ENCODE results near the gene RRN3.
A peak's percentile ranks its signal among the peaks of the same experiment; 100 is the strongest.
"Not testable (repeated sequence)": the region's sequence is repeated elsewhere in the genome, so short reads cannot be mapped to it uniquely, and the experiment has no call there.

The RRN3 gene

GRCh38 chr16:15099366-15099909, 5.4 kb upstream of the RRN3 start:
- DNase-seq, result peak; percentile 16

DNA sequence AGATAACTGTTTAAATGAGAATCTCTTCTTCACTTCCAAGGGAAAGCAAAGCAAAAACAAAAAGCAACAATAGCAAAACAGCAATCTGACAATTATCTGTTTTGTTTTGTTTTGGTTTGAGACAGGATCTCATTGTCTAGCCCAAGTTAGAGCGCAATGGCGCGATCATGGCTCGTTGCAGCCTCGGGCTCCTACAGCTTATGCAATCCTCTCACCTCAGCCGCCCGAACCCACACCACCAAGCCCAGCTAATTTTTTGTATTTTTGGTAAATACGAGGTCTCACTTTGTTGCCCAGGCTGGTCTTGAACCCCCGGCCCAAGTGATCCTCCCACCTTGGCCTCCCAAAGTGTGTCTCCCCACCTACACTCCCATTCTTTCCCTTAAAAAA, 2.5 kb upstream of the RRN3 start:
- not testable (repeated sequence) for DNase-seq

GRCh38 chr16:15093571-15093954, 509 bp downstream of the RRN3 start:
- not testable (repeated sequence) for DNase-seq

GRCh38 chr16:15090663-15091269, 3.3 kb downstream of the RRN3 start:
- DNase-seq, result peak; percentile 9

DNA sequence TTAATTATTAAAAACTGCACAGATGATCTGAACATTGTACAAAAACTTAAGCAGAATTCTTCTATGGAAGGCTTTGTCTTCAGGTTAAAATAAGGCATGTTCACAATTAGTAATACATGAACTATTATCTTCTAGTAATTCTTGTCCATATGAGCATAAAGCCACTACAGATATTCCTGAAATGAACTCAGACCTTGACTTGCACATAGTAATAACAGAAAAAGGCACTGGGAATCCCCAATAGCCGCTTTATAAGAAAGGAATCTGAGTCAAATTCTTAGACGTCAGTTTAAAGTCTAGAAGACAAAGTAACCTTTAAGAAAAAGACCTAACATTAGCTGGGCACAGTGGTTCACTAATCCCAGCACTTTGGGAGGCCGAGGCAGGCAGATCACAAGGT, 11.3 kb downstream of the RRN3 start:
- not testable (repeated sequence) for DNase-seq

DNA sequence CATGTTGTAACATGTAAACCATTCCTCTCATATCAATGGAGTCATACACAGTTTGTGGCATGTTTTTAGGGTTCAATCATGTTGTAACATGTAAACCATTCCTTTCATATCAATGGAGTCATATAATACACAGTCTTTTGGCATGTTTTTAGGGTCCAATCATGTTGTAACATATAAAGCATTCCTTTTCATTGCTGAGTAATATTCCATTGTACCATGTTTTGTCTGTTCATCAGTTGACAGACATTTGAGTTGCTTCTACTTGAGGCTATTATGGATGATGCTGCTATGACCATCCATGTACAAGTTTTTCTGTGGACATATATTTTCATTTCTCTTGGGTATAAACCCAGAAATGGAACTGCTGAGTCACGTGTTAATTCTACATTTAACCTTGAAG, 13.2 kb downstream of the RRN3 start:
- DNase-seq, result not testable (repeated sequence)

GRCh38 chr16:15076161-15076560, 17.9 kb downstream of the RRN3 start:
- DNase-seq, result not testable (repeated sequence)

GRCh38 chr16:15073101-15073500, 21.0 kb downstream of the RRN3 start:
- DNase-seq, result no peak

DNA sequence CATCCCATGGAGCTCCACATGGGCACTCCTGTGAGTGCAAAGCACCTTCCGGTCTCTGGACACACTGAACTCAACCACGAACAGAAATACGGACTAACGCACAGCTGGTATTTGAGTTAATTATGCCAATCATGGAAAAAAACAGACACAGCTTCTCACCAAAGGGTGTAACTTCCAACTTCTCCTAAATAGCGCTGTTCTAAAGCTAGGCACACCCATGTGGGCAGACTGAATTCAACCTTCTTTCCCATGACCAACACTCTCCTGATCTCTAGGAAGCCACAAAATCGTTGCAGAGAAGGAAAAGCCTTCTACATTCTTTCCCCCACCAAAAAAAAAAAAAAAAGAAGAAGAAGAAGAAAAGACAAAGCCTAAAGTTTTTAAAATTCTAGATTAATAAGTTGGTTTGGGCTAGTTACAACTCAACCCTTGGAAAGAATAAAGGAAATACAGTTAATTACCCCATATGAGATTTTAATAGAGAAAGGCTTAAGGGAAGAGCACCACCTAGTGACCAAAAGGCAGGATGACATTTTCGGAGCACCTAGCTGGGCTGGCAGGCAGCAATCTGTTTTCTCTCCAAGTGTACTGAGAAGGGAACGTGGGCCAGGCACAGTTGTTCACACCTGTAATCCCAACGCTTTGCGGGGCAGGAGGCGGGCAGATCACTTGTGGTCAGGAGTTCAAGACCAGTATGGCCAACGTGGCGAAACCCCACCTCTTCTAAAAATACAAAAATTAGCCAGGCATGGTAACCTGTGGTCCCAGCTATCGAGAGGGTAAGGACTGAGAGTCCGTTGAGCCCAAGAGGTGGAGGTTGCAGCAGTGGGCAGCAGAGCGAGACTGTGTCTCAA, 21.9 kb downstream of the RRN3 start:
- DNase-seq, result not testable (repeated sequence)

- not testable (repeated sequence) for DNase-seq
Observed at GRCh38 chr16:15071013-15071412, 23.1 kb downstream of the RRN3 start.

GRCh38 chr16:15066690-15067089, 27.4 kb downstream of the RRN3 start:
- DNase-seq, result not testable (repeated sequence)

GRCh38 chr16:15065961-15066360, 28.1 kb downstream of the RRN3 start:
- DNase-seq, result not testable (repeated sequence)

DNA sequence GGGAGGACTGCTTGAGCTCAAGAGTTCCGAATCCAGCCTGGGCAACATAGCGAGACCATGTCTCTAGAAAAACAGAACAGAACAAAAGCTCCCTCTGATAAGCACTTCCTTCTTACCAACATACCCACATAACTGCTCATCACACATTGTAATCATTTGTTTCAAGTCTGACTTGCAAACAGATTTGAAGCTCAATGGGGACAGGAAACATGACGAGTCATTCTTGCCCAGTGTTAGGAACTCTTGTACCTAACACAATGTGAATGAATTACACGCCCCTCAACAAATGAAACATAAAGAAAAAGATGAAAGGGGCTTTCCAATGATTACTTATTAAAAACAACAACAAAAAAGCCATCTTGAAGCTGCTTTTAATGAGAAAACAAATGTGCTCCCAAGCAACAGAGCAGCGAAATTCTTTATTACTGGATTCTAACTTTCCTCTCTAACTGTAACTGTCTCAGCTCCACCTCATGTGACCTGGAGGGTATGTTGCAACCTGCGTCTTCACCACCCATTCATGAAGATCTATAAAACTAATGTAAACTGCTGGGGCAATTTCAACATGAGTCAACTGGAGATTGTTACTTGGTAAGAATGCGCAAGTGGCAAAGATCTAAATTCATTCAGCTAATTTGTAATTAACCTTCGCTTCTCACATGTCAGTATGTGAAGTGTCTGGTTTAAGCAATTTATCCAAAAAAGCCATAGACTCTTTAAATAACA, 31.8 kb downstream of the RRN3 start:
- DNase-seq, result peak; percentile 52

DNA sequence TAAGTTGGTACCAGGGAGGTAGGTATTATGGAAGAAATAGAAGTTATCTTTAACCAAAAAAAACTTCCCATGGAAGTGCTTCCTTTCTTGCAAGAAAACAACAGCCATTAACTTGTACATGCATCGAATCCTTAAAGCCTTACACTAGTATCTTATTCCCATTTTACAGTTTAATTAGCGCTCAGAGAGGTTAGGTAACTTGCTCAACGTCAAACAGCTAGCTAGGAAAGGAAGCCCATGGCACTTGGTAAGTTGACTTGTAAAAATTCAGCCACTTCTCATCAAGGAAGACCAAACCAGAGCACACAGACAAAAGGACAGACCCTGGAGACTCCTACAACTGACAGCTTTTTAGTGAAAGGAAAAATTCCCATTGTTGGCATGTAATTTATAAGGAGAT, 34.7 kb downstream of the RRN3 start:
- no peak for DNase-seq

DNA sequence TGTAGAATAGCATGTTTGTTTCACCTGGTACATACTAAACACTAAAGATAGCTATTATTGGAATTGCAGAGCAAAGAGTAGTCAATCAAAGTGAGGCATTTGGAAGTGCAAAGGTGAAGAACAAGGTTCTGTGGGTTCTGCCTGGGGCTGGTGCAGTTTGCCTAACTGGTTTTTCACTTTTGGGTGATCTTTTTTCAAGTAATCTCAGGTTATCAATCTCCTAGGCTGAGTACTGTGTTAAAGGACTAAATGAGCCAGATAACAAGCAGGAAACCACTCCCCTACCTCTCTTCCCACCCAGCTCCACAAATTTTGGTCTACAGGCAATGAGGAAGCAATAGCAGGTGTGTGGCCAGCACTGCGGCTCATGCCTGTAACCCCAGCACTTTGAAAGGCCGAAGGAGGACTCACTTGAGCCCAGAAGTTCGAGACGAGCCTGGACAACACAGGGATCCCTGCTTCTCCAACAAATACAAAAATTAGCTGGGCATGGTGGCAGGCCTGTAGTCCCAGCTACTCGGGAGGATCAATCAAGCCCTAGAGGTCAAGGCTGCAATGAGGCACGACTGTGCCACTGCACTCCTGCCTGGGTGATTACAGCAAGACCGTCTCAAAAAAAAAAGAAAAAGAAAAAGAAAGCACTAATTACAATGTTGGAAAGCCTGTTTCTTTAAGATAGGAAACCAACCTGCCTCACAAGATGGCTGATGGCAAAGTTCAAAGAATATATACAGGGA, 36.2 kb downstream of the RRN3 start:
- no peak for DNase-seq

DNA sequence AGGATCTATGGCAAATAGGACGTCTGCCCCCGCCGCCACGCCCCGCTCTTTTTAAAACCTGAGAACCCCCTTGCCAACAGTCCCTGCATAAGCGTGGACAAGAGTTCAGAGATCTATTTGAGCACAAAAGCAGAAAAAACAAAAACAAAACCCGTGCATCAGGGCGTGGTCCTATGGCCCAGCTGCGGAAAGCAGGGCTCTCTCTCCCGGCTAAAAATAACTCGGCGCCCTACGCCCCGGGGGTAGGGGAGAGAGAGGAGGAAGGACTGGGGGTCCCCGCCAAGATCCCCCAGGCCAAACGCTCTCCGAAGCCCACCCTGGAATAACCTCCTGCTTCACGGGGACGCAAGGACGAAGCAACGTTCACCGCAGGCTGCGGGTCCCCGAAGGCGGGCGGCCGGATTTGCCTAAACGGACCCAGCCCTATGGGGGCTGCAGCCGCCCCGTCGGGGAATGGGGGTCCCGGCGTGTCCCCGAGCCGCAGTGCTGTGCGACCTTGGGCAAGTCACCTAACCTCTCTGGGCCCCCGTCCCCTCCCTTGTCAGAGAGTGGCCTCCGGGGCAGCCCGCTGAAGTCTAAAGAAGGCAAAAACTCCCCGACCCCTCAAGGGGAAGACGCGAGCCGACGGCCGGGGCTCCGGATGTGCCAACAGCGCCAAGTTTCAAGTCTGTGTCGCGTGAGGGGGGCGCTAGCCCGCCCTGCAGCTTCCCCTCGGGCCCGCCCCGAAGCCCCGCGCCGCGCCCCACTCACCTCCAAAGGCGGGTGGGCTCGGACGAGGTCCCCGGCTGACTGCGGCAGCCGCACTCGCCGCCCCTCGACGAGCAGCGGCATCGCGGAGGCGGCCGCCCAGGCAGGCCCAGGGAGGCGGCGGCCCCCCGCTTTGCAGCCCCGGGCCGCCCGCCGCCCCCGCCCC, 38.7 kb downstream of the RRN3 start:
- peak; percentile 65 for DNase-seq

GRCh38 chr16:15054357-15055140, 39.5 kb downstream of the RRN3 start:
- no peak for DNase-seq

DNA sequence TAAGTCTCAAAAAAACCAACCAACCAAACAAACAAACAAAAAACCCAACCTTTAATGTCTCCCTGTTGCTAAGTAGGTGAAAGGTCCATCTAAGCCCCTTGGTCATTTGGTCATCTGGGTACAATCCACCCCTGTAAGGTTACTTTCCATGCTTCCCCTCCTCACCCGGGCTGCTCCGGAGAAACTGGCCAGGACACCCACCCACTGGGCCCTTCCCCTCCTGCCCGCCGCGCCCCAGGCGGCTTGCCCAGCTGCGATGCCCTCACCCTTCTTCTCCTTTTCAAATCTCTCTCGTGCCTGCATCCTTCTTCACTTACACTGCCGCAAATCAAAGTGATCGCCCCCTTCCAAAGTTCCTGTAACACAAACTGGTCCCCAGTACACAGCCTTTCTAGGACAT, 40.2 kb downstream of the RRN3 start:
- DNase-seq, result no peak

- no peak for DNase-seq
Observed at GRCh38 chr16:15052747-15053476, 41.2 kb downstream of the RRN3 start.

GRCh38 chr16:15051387-15051951, 42.6 kb downstream of the RRN3 start:
- DNase-seq, result no peak

Data from hematopoietic multipotent progenitor cell treated with erythropoietin and hydrocortisone succinate and interleukin-3 and kit ligand, for 6 days (in vitro differentiated cells).